A549 (cell line): ENCODE results near the gene GDA. TPM values are rescaled to one million over a fixed set of nuclear protein-coding genes. Genes with fewer than 3 reads are reported as not detected.

Source experiments
- ATAC-seq, 2 experiments: fragments of 200-7000 bp in 1 of 2; fragments of >200 bp in 1 of 2; cut with Nextera tagmentation in 1 of 2; cut with Tn5 transposase in 1 of 2; 3 replicates each; pipeline versions ENCODE4 v1.8.0 to v1.9.1; 2018 to 2020; ENCODE audit warnings: mild to moderate bottlenecking in 1 of 2, moderate library complexity in 1 of 2
- CTCF ChIA-PET: fragments of 300-600 bp; sonication (Branson Sonifier 250); formaldehyde crosslinking; extraction: SDS; loops from one replicate; lab custom pipeline; 2021; ENCODE audit warnings: antibody characterized with exemption, inconsistent platforms; lab: Yijun Ruan, JAX
- POLR2A ChIA-PET: fragments of 350-600 bp; formaldehyde crosslinking; extraction: SDS; loops from one replicate; lab custom pipeline; 2021; ENCODE audit warnings: antibody characterized with exemption, inconsistent platforms; lab: Yijun Ruan, JAX
- DNase-seq, 2 experiments: peaks; one replicate each; pipeline versions ENCODE4 v3.0.0 to v3.0.0-alpha.2; 2011 to 2016; ENCODE audit warnings: low read depth in 1 of 2, low spot score in 1 of 2
- FAIRE-seq: peaks from 2 replicates; lab custom pipeline; 2011; peaks lifted over from hg19 to GRCh38; lab: Jason Lieb, UNC
- H3K27ac ChIP-seq, 2 experiments: fragments of >200 bp; sonication (Bioruptor Twin); formaldehyde crosslinking; 3 replicates each; pipeline ENCODE4 v1.5.1; 2016 to 2017
- H3K4me1 ChIP-seq: fragments of >200 bp; sonication (Bioruptor Twin); formaldehyde crosslinking; 3 replicates; pipeline ENCODE4 v1.6.1; 2016
- H3K4me2 ChIP-seq: fragments of >200 bp; sonication (Bioruptor Twin); formaldehyde crosslinking; 3 replicates; pipeline ENCODE4 v1.6.1; 2016
- H3K4me3 ChIP-seq: fragments of >200 bp; sonication (Bioruptor Twin); formaldehyde crosslinking; 3 replicates; pipeline ENCODE4 v1.5.1; 2016
- H3K9me3 ChIP-seq: fragments of >200 bp; sonication (Bioruptor Twin); formaldehyde crosslinking; 3 replicates; pipeline ENCODE4 v1.6.1; 2016
- ESRRA ChIP-seq: fragments of 150-350 bp; IDR thresholded peaks from 2 replicates; pipeline ENCODE4 v1.6.1; 2014; ENCODE audit warnings: mild to moderate bottlenecking, low read length, borderline replicate concordance
- FOSL2 ChIP-seq, 2 experiments: fragments of 450-650 bp in 1 of 2; fragments of >200 bp in 1 of 2; sonication (Bioruptor Twin) in 1 of 2; formaldehyde crosslinking; IDR thresholded peaks; 2 replicates each; pipeline versions ENCODE4 v1.5.0 to v1.6.1; 2016 to 2020; ENCODE audit warnings: mild to moderate bottlenecking in 1 of 2, moderate library complexity in 1 of 2
- GATA3 ChIP-seq: IDR thresholded peaks from 2 replicates; pipeline ENCODE4 v1.6.1; 2012; ENCODE audit warnings: borderline replicate concordance
- HOXB13 ChIP-seq: fragments of 250-450 bp; sonication (Bioruptor Pico); IDR thresholded peaks from 2 replicates; pipeline ENCODE4 v1.5.0; 2020; ENCODE audit warnings: low read depth, mild to moderate bottlenecking, moderate library complexity
- NPAS2 ChIP-seq: fragments of 250-450 bp; sonication (Bioruptor Pico); IDR thresholded peaks from 2 replicates; pipeline ENCODE4 v1.8.0; 2022; ENCODE audit warnings: mild to moderate bottlenecking, moderate library complexity, borderline replicate concordance
- NR3C1 ChIP-seq: fragments of >200 bp; sonication (Bioruptor Twin); formaldehyde crosslinking; IDR thresholded peaks from 3 replicates; pipeline ENCODE4 v1.6.1; 2017
- POLR2AphosphoS2 ChIP-seq: conservative IDR thresholded peaks from 2 replicates; pipeline ENCODE4 v1.6.1; 2012; ENCODE audit warnings: low read length, improper control_type of control experiment, inconsistent platforms
- RAD21 ChIP-seq, 2 experiments: fragments of >200 bp in 1 of 2; sonication (Bioruptor Twin) in 1 of 2; formaldehyde crosslinking in 1 of 2; IDR thresholded peaks in 1 of 2; conservative IDR thresholded peaks in 1 of 2; 2 replicates in 1 of 2; 3 replicates in 1 of 2; pipeline ENCODE4 v1.6.1; 2012 to 2018; ENCODE audit warnings: inconsistent platforms in 1 of 2
- RCOR1 ChIP-seq: fragments of 150-350 bp; IDR thresholded peaks from 2 replicates; pipeline ENCODE4 v1.6.1; 2014; ENCODE audit warnings: antibody characterized with exemption, low read length, low read depth
- TFCP2L1 ChIP-seq: fragments of 250-450 bp; sonication (Bioruptor Pico); IDR thresholded peaks from 2 replicates; pipeline ENCODE4 v1.5.0; 2021; ENCODE audit warnings: mild to moderate bottlenecking
- ZC3H11A ChIP-seq: fragments of 450-650 bp; IDR thresholded peaks from 2 replicates; pipeline ENCODE4 v1.6.1; 2014; ENCODE audit warnings: antibody characterized with exemption, mild to moderate bottlenecking
- ZFP36 ChIP-seq: fragments of 450-650 bp; IDR thresholded peaks from 2 replicates; pipeline ENCODE4 v1.6.1; 2014; ENCODE audit warnings: borderline replicate concordance; ENCODE audit not compliant: partially characterized antibody
- WGBS: methylation state at CpG from one replicate; pipeline ENCODE4 v1.1.6; 2017; ENCODE audit errors: missing lambda C conversion rate; 5-methylcytosine and 5-hydroxymethylcytosine counted together
- polyA plus RNA-seq, 4 experiments: library from polyadenylated mRNA; depleted of rRNA in 3 of 4; stranded (reverse); fragments of >200 nt; fragmentation: RNase III in 1 of 4; extraction: RNeasy Plus Mini Kit Qiagen cat#74134 plus additional on column Dnase treatment in 1 of 4; gene quantifications; 2 replicates in 3 of 4; 3 replicates in 1 of 4; pipeline ENCODE4 v1.2.3, GENCODE V29; 2011 to 2017
- TF ChIP-seq, protein P1 (sequence below): fragments of >200 bp; sonication (Bioruptor Twin); formaldehyde crosslinking; IDR thresholded peaks from 2 replicates; pipeline ENCODE4 v1.6.1; 2016
- TF ChIP-seq, protein P2 (sequence below): fragments of >200 bp; sonication (Bioruptor Twin); formaldehyde crosslinking; IDR thresholded peaks from 3 replicates; pipeline ENCODE4 v1.5.1; 2016
- TF ChIP-seq, protein P3 (sequence below): fragments of 250-450 bp; sonication (Bioruptor Pico); IDR thresholded peaks from 2 replicates; pipeline ENCODE4 v1.5.0; 2020; ENCODE audit warnings: low read depth, mild to moderate bottlenecking, moderate library complexity
- TF ChIP-seq, protein P4 (sequence below): fragments of 250-450 bp; sonication (Bioruptor Pico); IDR thresholded peaks from 2 replicates; pipeline ENCODE4 v1.5.0; 2021; ENCODE audit warnings: mild to moderate bottlenecking, moderate library complexity, borderline replicate concordance
- TF ChIP-seq, protein P5 (sequence below): IDR thresholded peaks from 2 replicates; pipeline ENCODE4 v1.6.1; 2012
- TF ChIP-seq, protein P6 (sequence below): fragments of 450-650 bp; IDR thresholded peaks from 2 replicates; pipeline ENCODE4 v1.6.1; 2014; ENCODE audit warnings: antibody characterized with exemption

Gene GDA
- polyA plus RNA-seq, 2 of the 4 experiments (the other 2 are of a cell fraction), result 0.23 to 1.2 TPM

DNA sequence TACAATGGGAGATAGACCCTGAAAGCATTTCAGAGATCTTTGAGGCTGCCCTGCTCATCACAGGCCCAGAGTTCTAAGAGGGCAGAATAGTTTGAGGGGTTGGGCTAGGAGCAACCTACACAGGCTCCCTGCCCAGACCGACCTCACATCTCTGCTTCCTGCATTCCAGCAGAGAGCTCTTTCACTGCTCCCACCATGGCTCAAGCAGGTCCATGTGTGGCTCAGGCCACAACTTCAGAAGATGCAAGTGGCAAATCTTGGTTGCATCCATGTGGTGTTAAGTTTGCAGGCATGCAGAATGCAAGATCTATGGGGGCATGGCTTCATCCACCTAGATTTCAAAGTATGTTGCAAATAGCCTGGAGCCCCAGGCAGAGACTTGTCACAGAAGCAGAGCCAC is 39.0 kb downstream of the GDA start:
- ChIA-PET POLR2A (no interaction called here), CTCF (interaction anchor here (1.0 kb wide), 1 partner anchor 634 kb away, joined by 4 read pairs; no protein-coding TSS in a partner anchor)
- DNase-seq (no peak), FAIRE-seq (no peak), ATAC-seq (peak in 1 of 2 experiments; percentile 29; a peak in 2 of 6 replicates)
- TF ChIP-seq, protein P1, sequence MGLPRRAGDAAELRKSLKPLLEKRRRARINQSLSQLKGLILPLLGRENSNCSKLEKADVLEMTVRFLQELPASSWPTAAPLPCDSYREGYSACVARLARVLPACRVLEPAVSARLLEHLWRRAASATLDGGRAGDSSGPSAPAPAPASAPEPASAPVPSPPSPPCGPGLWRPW, result no peak
- no peak for TF ChIP-seq ZC3H11A
- no peak for TF ChIP-seq ZFP36
- TF ChIP-seq, protein P2, sequence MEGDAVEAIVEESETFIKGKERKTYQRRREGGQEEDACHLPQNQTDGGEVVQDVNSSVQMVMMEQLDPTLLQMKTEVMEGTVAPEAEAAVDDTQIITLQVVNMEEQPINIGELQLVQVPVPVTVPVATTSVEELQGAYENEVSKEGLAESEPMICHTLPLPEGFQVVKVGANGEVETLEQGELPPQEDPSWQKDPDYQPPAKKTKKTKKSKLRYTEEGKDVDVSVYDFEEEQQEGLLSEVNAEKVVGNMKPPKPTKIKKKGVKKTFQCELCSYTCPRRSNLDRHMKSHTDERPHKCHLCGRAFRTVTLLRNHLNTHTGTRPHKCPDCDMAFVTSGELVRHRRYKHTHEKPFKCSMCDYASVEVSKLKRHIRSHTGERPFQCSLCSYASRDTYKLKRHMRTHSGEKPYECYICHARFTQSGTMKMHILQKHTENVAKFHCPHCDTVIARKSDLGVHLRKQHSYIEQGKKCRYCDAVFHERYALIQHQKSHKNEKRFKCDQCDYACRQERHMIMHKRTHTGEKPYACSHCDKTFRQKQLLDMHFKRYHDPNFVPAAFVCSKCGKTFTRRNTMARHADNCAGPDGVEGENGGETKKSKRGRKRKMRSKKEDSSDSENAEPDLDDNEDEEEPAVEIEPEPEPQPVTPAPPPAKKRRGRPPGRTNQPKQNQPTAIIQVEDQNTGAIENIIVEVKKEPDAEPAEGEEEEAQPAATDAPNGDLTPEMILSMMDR, result no peak
- TF ChIP-seq RCOR1, result no peak
- TF ChIP-seq TFCP2L1 (CRISPR knock-in tag), result no peak
- TF ChIP-seq ESRRA, result no peak
- TF ChIP-seq, protein P3, sequence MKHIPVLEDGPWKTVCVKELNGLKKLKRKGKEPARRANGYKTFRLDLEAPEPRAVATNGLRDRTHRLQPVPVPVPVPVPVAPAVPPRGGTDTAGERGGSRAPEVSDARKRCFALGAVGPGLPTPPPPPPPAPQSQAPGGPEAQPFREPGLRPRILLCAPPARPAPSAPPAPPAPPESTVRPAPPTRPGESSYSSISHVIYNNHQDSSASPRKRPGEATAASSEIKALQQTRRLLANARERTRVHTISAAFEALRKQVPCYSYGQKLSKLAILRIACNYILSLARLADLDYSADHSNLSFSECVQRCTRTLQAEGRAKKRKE, result no peak
- TF ChIP-seq HOXB13 (CRISPR knock-in tag), result no peak
- no peak for TF ChIP-seq NPAS2 (CRISPR knock-in tag)
- no peak for TF ChIP-seq GATA3
- TF ChIP-seq, protein P4, sequence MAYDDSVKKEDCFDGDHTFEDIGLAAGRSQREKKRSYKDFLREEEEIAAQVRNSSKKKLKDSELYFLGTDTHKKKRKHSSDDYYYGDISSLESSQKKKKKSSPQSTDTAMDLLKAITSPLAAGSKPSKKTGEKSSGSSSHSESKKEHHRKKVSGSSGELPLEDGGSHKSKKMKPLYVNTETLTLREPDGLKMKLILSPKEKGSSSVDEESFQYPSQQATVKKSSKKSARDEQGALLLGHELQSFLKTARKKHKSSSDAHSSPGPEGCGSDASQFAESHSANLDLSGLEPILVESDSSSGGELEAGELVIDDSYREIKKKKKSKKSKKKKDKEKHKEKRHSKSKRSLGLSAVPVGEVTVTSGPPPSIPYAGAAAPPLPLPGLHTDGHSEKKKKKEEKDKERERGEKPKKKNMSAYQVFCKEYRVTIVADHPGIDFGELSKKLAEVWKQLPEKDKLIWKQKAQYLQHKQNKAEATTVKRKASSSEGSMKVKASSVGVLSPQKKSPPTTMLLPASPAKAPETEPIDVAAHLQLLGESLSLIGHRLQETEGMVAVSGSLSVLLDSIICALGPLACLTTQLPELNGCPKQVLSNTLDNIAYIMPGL (CRISPR knock-in tag), result no peak
- no peak for TF ChIP-seq POLR2AphosphoS2
- TF ChIP-seq, protein P5, sequence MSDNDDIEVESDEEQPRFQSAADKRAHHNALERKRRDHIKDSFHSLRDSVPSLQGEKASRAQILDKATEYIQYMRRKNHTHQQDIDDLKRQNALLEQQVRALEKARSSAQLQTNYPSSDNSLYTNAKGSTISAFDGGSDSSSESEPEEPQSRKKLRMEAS, result no peak
- TF ChIP-seq RAD21 (conservative IDR thresholded peaks at IDR 0.05 in 1 of 2, IDR thresholded peaks at IDR 0.05 in 1 of 2), result no peak
- TF ChIP-seq FOSL2 (IDR thresholded peaks at IDR 0.05), result no peak
- no peak for TF ChIP-seq FOSL2 (CRISPR knock-in tag; IDR thresholded peaks at IDR 0.05)
- no peak for TF ChIP-seq NR3C1
- Histone ChIP-seq H3K4me3 (no peak overlapping the region), H3K4me2 (no peak overlapping the region), H3K9me3 (peaks cover 8% of the 10 kb centered on the region; the same call in 2 of the 3 replicates), H3K4me1 (no peaks in the 10 kb centered on the region), H3K27ac (no peak overlapping the region)
- 33% methylated on average over 1 of the region's 1 CpG for WGBS

DNA sequence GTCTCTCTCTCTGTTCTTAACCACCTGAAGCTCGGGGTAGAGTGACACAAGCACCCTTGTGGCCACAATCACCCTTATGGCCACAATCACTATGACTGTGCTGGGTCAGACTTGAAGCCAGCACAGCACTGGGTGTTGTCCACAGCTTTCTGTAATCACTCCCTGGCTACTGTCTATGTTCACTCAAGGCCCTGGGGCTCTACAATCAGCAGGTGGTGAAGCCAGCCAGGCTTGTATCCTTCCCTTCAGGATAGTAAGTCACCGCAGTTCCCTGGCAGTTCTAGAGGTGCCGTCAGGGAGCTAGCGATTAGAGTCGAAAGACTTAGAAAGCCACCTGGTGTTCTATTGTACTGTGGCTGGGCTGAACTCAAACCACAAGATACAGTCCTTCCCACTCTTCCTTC is 44.2 kb downstream of the GDA start:
- Histone ChIP-seq H3K4me1 (no peaks in the 10 kb centered on the region), H3K27ac (no peak overlapping the region), H3K4me3 (no peak overlapping the region), H3K4me2 (no peak overlapping the region), H3K9me3 (no peaks in the 10 kb centered on the region)
- WGBS, result 77% methylated on average over 5 of the region's 5 CpGs
- CTCF ChIA-PET, result interaction anchor here (1.2 to 3.7 kb wide), 2 partner anchors 10 to 28 kb away, joined by 3 to 17 read pairs; no protein-coding TSS in a partner anchor
- DNase-seq, result no peak
- POLR2A ChIA-PET, result no interaction called here
- no peak for FAIRE-seq
- ATAC-seq, result no peak
- TF ChIP-seq, protein P6, sequence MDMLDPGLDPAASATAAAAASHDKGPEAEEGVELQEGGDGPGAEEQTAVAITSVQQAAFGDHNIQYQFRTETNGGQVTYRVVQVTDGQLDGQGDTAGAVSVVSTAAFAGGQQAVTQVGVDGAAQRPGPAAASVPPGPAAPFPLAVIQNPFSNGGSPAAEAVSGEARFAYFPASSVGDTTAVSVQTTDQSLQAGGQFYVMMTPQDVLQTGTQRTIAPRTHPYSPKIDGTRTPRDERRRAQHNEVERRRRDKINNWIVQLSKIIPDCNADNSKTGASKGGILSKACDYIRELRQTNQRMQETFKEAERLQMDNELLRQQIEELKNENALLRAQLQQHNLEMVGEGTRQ, result no peak
- TF ChIP-seq, all 56 proteins: peak for 0
